GM19463 (cell line): ENCODE measurements around the gene HECW1.
"Not testable (repeated sequence)": the region's sequence is repeated elsewhere in the genome, so short reads cannot be mapped to it uniquely, and the experiment has no call there.

ENCODE experiments used
- ATAC-seq: cut with Tn5 transposase; IDR thresholded peaks from one replicate; pipeline ENCODE4 v1.9.1; 2021; ENCODE audit warnings: mild to moderate bottlenecking, moderate library complexity; ENCODE audit not compliant: unreplicated experiment

Gene HECW1

DNA sequence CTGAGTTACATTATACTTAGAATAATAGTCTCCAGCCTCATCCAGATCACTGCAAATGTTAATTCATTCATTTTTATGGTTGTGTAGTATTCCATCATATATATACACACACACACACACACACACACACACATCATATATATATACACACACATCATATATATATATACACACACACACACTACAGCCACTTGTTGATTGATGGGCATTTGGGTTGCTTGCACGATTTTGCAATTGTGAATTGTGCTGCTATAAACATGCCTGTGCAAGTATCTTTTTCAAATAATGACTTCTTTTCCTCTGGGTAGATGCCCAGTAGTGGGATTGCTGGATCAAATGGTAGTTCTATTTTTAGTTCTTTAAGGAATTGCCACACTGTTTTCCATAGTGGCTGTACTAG, 233.2 kb downstream of the HECW1 start:
- ATAC-seq: not testable (repeated sequence)

DNA sequence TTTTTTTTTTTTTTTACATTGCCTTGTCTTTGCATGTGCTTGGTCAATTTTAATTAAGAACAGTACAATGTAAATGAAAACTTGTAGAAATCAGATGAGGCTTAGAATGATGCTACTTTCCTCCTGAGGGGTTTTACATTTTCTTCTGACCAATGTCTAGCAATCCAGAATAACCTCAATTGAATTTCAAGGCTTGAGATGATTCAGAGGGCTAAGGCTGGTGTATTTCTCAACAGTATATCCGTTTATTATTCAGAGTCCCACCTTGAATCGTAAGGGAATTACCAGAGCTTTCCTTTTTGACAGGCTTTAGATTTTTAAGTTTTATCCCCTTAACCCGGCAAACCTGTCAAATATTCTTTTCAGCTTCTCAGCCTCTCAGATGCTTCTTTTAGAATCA, 239.2 kb downstream of the HECW1 start:
- ATAC-seq: no peak

DNA sequence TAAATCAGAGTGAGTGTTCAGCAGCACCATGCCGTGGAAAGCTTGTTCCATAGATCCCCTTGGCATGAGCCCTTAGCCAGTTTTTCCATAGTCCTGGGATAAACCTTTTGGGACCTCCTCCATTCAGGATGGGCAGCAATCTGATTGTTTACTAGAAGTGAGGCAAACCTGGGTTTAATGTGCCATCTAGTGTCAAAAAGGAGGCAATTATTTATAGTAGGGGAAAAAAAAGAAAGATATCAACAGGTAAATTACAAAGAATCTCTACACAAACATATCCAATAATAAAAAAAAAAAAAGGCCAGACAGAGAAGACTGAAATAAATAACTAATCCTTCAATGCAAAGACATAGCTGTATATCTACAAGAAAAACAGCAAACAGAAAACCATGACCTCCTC, 241.5 kb downstream of the HECW1 start:
- ATAC-seq: no peak

DNA sequence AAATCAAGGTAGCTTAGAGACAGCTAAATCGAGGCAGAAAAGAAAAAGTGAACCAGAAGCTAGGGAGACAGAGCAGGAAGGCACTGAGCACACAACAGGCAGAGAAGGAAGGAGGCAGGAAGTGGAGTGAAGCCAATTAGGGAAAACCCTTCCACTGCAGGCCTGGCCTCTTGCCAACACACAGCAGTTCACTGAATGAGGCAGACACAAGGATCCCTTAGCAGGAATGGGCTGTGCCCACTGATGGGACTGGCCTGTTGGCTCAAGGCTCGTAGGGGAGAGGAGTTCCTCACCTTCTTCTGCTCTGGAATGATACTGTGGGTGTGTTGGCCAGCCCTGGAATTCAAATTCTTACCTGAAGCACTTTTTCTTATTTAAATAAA, 250.2 kb downstream of the HECW1 start:
- ATAC-seq: no peak

DNA sequence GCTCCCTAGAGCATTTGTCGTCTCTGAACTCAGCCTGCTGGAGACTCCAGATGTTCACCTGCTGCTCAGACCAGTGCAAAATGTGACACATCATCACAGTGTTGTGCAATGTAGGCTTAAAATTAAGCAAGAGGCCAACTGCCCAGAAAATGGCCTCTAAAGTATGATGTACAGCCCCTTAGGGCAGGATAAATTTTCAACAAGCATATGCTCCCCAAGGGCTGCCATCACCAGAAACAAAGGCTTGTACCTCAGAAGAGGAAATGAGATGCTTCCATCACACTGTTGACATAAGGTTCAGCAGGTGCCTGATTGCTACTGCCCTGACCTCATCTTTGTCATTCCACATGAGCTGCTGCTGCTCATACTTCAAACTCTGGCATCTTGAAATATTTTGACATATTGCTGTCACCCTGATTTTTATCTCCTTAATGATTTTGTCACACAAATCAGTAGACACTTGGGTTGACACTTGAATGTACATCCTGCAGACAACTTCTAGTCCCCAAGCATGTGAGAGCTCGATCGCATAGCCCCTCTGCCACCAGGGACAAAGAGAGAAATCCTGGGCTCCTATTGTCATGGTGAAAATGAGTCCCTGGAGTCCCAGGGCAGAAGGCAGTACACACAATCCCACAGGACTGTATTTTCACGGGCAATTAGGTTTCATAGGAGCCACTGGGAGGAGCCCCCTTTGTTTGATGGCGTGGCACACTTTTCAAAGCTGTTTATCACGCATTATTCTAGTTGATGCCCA, 250.8 kb downstream of the HECW1 start:
- no peak for ATAC-seq

DNA sequence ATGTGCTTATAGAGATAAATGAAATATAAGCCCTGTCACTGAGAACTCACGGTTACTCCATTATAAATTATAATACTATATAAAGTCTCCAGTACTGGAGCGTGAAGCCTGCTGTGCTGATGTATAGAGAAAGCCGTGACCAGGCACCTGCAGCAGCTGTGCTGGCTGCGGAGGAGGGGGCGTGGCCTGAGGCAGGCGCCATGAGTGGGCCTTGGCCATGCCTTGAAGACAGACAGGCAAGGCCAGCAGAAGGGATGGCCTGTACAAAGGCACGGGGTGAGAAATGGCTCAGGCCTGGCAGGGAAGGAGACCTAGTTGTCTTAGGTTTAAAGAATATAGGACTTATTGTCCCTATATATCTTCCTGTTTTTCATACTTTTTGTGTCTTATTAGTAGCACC, 251.9 kb downstream of the HECW1 start:
- ATAC-seq: no peak

DNA sequence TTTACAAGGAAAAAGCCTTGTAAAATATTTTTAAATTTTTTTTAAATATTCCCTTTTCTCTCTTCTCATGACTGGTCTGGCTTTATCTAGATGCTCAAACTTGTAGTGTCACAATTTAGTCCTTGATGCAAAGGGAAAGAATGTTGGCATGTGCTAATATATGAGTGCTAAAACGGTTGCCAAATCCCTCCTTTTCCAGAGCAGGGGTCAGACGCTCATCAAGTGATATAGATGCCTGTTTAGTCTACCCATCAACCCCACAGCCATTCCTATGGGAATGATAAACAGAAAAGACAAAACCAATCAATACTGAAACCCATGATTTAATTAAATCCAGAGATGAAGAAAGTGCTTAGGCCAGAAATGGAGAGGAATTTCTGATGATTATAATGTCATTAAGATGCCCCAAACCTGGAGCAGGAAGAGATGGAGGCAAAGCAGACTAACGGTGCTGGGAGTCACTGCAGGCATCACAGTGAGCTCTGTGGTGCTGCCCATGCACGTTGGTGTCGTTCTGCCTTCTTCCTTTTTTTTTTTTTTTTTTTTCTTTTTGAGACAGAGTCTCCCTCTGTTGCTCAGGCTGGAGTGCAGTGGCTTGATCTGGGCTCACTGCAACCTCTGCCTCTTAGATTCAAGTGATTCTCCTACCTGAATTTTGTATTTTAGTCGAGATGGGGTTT, 260.4 kb downstream of the HECW1 start:
- no peak for ATAC-seq

DNA sequence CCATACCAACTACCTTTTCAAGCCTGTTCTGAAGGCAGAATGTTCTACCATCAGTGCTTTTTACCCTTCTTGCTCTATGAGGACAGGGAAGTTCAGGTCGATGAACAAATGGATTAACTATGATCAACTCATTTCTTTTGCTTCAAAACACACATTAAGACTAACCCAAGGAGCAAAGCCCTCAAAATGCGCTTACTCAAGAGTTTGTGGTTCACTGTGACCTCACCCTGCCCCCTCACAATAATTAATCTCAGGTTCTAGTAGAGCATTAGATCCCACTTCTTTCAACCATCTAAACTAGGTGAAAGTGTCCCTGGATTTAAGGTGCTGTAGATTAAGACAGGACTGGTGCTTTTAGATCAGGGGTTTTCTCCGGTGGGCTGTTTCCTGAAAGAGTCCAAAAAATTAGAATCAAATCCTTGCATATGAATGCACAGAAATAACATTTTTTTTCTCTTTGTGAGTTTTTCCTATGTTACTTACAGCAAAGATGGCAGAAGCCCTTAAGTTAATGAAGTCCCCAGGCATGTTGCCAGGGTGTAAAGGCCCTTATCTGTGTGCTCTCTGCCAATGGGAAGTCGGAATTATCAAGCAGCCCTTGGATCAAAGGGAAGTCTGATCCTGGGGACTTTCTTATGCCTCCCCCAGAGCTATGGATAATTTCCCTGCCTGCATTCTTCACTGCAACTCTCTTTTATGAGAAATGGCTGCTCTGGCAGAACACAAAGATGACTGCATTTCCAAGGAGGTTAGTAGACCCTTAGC, 264.9 kb downstream of the HECW1 start:
- ATAC-seq: no peak

DNA sequence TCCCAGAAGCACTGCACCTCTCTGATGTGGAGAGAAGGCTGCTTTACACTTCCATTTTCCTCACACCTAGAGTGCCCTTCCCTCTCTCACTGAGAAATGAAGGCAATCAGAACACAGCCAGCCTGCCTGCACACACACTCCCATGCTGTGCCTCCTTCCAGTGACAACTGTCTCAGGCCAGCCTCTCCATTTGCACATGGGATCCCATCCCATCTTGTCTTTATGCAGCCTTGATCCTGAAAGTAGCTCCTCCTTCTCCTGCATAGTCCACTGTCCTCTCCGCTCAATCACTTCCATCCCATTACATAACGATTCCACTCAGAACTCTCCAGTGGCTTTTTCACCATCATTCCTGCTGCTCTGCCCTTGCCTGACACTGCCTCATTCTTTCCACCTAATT, 266.8 kb downstream of the HECW1 start:
- ATAC-seq: no peak

DNA sequence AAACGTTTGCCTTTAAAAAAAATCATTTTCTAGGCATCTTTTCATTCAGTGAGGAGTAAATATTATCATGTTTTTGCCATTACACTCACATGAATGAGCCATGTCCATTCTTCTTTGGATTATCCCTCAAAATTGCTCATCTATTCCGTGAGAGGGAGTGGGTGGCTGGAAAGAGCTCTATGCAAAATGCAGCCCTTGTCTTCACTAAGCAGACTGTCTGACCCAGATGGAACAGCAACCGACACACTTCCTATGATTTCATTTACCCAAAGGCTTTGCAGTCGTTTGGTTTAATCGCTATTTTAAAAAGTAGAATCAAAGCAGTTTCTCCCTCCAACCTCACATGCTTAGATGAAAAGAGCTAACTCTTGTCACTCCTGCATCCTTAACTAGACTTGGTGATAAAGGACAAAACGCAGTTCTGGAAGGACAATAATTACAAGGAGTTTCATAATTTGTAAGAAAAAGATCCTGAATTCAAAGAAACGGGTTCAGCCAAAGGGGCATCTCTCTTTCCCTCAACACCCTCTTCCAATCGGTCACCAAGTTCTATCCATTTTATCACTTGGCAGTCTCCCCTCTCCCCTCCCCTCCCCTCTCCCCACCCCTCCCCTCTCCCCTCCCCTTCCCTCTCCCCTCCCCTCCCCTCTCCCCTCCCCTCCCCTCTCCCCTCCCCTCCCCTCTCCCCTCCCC, 272.3 kb downstream of the HECW1 start:
- ATAC-seq: no peak

DNA sequence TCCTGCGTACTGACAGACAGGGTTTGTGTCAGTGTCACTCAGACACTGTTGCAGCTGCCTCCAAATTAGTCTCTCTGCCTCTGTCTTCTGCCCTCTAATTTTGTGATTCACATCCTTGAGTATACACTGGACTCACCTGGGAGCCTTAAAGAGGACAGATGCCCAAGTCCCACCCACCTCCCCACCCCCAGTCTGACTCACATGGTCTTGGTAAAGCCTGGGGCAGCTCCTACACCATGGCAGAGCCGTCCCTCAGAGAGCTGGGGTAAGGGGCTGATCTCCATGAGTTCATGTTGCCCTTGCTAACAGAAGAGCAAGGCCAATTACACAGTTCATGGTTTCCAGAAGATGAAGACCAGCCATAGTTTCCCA, 272.8 kb downstream of the HECW1 start:
- ATAC-seq: no peak

DNA sequence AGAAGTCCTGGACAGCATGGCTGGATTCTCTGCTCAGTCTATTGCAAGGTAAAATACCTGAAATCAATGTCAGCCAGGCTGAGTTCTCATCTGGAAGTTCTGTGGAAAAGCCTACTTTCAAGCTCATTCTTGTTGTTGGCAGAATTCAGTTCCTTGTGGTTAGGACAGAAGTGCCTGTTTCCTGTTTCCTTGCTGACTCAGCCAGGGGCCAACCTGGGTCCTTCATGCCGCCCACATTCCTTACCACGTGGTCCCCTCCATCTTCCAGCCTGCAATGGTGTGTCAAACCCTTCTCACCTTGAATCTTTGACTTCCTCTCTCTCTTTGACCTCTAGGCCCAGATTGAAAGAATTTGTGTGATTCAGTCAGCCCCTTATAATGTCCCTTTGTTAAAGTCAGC, 273.4 kb downstream of the HECW1 start:
- no peak for ATAC-seq

DNA sequence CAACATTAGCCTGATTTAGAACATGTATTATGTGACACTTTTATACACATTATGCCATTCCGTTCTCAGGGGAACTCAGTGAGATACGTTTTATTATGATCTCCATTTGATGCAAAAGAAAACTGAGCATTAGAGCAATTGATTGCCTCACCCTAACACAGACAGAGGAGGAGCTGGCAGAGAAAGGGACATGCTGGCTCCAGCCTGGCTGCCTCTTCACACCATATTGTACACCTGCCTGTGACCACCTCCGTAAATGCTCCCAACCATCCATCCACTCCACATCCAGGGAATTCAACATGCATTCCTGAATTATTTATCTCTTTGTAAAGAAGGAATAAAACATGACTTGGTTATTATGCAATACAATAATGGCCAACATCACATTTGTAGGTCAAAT, 275.5 kb downstream of the HECW1 start:
- ATAC-seq: no peak

DNA sequence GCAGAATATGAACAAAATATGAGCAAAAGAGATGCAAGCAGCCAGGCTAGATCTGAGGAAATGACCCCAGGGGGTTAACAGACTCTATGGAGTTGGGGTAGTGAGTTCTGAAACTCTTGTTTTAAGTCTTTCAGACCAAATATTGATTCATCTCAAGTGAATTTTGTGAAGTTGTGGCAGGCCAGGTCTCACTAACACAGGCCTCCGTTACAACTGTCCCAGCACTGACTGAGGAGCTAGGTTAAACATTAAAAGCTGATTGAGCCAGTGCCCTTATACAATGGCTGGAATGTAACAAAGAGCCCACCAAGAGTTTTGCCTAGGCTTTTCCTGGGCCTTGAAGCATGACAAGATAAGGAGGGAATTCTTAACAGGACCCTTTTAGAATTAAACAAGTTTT, 278.1 kb downstream of the HECW1 start:
- ATAC-seq: no peak

DNA sequence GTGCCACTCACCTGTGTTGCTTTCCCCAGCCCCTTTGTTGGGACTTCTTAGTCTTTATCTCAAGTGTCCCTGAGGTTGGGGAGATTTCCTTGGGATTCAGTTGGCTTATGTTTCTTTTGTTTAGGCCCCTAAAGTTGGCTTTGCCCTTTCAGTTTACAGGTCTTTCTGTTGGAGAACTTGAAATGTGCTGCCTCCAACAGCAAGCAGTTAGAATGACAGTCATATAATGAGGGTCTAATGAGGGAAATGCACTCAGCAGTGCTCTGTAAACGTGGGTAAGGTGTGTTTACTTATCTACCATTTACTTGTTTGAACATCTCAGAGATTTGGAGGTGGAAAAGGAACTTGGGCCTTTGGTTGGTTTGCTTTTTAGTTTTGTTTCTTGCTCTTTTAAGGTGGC, 279.1 kb downstream of the HECW1 start:
- no peak for ATAC-seq

DNA sequence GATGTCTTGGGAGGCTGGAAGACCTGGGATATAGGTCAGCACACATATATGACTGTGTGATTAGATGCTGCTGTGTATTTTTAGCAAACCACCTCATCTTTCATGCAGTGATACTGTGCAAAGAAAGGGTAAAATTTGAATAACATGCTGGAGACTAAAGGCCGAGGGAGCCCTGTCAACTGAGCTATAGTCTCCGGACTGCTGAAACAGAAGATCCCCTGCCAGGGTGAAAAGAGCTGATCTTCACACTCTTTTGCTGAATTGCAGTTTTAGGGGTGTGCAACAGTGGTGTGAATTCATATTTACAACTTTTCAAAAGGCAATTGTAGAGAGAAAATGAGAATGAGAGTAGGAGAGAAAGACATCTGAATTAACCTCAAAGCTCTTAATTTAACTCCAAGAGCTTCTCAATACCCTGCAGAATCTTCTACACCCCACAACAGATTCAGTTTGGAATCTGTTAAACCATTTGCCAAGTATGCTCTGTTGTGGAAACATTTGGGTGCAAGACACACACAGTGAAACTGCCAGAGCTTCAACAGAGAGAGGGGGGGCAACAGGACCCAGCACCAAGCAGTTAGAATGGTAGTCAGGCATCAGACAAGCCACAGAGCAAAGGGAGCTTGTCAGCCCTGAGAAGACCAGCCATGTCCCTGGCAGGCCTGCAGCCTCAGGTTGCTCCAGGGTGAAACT, 280.3 kb downstream of the HECW1 start:
- no peak for ATAC-seq

DNA sequence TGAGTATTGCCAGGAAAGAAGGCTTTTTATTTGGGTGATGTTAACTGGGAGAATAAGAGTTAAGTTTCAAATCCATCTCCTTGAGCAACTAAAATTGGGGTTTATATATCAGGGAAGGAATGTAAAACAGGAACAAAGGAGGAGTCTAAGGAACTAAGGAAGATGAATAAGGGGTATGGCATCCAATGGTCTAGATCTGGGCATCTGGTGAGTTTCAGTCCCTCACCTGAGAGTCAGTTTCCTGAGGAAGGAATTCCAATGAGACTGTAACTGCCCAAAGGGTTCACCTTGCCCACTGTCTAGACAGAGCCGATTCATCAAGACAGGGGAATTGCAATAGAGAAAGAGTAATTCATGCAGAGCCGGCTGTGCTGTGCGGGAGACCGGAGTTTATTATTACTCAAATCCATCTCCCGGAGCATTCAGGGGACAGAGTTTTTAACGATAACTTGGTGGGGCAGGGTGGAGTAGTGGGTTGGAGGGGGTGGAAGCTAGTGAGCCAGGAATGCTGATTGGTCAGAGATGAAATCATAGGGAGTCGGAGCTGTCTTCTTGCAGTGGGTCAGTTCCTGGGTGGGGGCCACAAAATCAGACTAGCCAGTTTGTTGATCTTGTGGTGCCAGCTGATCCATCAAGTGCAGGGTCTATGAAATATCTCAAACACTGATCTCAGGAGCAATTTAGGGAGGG, 282.1 kb downstream of the HECW1 start:
- no peak for ATAC-seq

DNA sequence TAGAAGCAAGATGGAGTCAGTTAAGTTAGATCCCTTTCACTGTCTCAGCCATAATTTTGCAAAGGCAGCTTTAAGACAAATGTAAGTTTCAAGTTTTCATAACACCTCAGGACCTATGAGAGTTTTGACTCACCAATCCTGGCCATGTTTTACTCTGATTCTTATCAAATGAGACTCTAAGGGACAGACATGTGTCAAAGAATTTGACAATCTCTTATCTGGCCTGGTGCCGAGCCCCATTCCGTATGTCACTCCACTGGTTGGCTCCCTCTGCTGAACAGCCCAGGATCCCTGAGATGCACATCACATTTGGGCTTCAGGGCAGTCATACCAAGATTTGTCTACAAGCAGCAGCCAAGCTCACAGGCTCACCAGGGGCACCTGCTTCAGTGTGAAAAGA, 282.9 kb downstream of the HECW1 start:
- ATAC-seq: no peak

DNA sequence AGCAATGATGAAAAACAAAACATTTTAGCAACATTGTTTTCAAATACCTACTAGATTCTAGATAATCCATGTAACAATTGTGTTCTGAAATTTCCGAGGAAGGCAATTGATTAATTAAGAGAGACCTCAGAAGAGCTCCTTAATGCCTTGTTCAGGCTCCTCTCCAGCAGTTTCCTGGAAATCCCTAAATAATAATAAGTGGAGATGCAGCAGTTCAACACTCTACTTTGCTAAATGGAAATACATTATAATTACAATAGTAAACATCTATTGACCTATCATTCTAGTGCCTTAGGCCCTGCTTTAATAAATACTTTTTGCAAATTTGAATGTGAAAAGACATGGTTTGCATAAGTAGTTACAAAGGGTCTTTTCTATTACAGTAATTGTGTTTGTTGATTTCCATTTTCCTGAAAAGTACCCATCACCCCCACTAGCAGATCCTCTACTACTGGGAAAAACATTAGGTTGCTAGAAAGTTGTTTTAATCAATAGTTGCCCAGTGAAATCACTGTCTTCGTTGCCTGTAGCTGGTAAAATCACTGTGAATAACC, 283.8 kb downstream of the HECW1 start:
- ATAC-seq: no peak

DNA sequence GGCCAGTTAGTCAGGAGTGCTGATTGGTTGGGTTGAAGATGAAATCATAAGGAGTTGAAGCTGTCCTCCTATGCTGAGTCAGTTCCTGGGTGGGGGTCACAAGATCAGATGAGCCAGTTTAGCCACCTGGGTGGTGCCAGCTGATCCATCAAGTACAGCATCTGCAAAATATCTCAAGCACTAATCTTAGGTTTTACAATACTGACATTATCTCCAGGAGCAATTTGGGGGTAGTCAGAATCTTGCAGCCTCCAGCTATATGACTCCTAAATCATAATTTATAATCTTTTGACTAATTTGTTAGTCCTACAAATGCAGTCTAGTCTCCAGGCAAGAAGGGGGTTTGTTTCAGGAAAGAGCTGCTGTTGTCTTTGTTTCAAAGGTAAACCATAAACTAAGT, 286.4 kb downstream of the HECW1 start:
- ATAC-seq: no peak
